SH-SY5Y (cell line): ENCODE measurements around the gene MYOM3.

Source experiments
- GATA2 ChIP-seq: IDR thresholded peaks from 2 replicates; pipeline ENCODE4 v1.6.1; 2011; ENCODE audit warnings: mild to moderate bottlenecking, low read depth, low read length
- GATA3 ChIP-seq: IDR thresholded peaks from 2 replicates; pipeline ENCODE4 v1.6.1; 2011; ENCODE audit warnings: low read depth, mild to moderate bottlenecking, low read length, moderate library complexity

- TF ChIP-seq GATA2 (no peak), GATA3 (no peak)
These were observed 89.2 kb downstream of the MYOM3 start for GRCh38 chr1:24022581-24023361.
